Measurements from ENCODE around the gene VPS54.
"Not testable (repeated sequence)": the region's sequence is repeated elsewhere in the genome, so short reads cannot be mapped to it uniquely, and the experiment has no call there.

VPS54 gene

GRCh38 chr2:63851691-63852311, 167.4 kb downstream of the VPS54 start:
- Histone ChIP-seq H3K4me3 (ENCODE audit: insufficient read length, low read depth) (no peak overlapping the region), H3K9ac (ENCODE audit: insufficient read length, low read depth) (no peak overlapping the region), H3K36me3 (ENCODE audit: insufficient read depth, insufficient read length, low read length) (peaks cover 8% of the 10 kb centered on the region), H3K9me3 (ENCODE audit: insufficient read depth, low read length) (peaks cover 12% of the 10 kb centered on the region), H3K27me3 (ENCODE audit: insufficient read depth, insufficient read length) (no peaks in the 10 kb centered on the region), H3K4me1 (ENCODE audit: insufficient read depth, insufficient read length) (no peaks in the 10 kb centered on the region)
- DNase-seq (ENCODE audit: low read depth, low spot score) = no peak
- TF ChIP-seq ZNF274 (IDR thresholded peaks at IDR 0.05; ENCODE audit: low read depth, low read length) = no peak
- no peak for TF ChIP-seq SUZ12 (IDR thresholded peaks at IDR 0.05; ENCODE audit: extremely low read depth, insufficient read depth, insufficient read length)
- no peak for TF ChIP-seq YY1 (IDR thresholded peaks at IDR 0.05; ENCODE audit: insufficient read depth, insufficient read length)

- Histone ChIP-seq H3K27me3 (ENCODE audit: insufficient read depth, insufficient read length) (no peaks in the 10 kb centered on the region), H3K4me3 (ENCODE audit: insufficient read length, low read depth) (no peak overlapping the region), H3K4me1 (ENCODE audit: insufficient read depth, insufficient read length) (no peaks in the 10 kb centered on the region), H3K9ac (ENCODE audit: insufficient read length, low read depth) (no peak overlapping the region), H3K9me3 (ENCODE audit: insufficient read depth, low read length) (peaks cover 22% of the 10 kb centered on the region), H3K36me3 (ENCODE audit: insufficient read depth, insufficient read length, low read length) (peaks cover 2% of the 10 kb centered on the region)
- TF ChIP-seq ZNF274 (IDR thresholded peaks at IDR 0.05; ENCODE audit: low read depth, low read length) (no peak), SUZ12 (IDR thresholded peaks at IDR 0.05; ENCODE audit: extremely low read depth, insufficient read depth, insufficient read length) (no peak), YY1 (IDR thresholded peaks at IDR 0.05; ENCODE audit: insufficient read depth, insufficient read length) (no peak)
- DNase-seq (ENCODE audit: low read depth, low spot score) = no peak
Observed at GRCh38 chr2:63850649-63851048, 168.6 kb downstream of the VPS54 start.

GRCh38 chr2:63850204-63850571, 169.0 kb downstream of the VPS54 start:
- TF ChIP-seq YY1 (IDR thresholded peaks at IDR 0.05; ENCODE audit: insufficient read depth, insufficient read length) (no peak), SUZ12 (IDR thresholded peaks at IDR 0.05; ENCODE audit: extremely low read depth, insufficient read depth, insufficient read length) (no peak), ZNF274 (IDR thresholded peaks at IDR 0.05; ENCODE audit: low read depth, low read length) (no peak)

GRCh38 chr2:63849381-63850203, 169.6 kb downstream of the VPS54 start:
- no peaks in the 10 kb centered on the region for H3K4me1 ChIP-seq (ENCODE audit: insufficient read depth, insufficient read length)
- TF ChIP-seq YY1 (IDR thresholded peaks at IDR 0.05; ENCODE audit: insufficient read depth, insufficient read length) (no peak), SUZ12 (IDR thresholded peaks at IDR 0.05; ENCODE audit: extremely low read depth, insufficient read depth, insufficient read length) (no peak), ZNF274 (IDR thresholded peaks at IDR 0.05; ENCODE audit: low read depth, low read length) (no peak)
- peak; percentile 70 for DNase-seq (ENCODE audit: low read depth, low spot score)
- no peak overlapping the region for H3K9ac ChIP-seq (ENCODE audit: insufficient read length, low read depth)
- peaks cover 22% of the 10 kb centered on the region for H3K9me3 ChIP-seq (ENCODE audit: insufficient read depth, low read length)
- peaks cover 4% of the 10 kb centered on the region for H3K36me3 ChIP-seq (ENCODE audit: insufficient read depth, insufficient read length, low read length)
- no peaks in the 10 kb centered on the region for H3K27me3 ChIP-seq (ENCODE audit: insufficient read depth, insufficient read length)
- no peak overlapping the region for H3K4me3 ChIP-seq (ENCODE audit: insufficient read length, low read depth)

More at GRCh38 chr2:63850204-63850571, 169.0 kb downstream of the VPS54 start:
- Histone ChIP-seq H3K27me3 (ENCODE audit: insufficient read depth, insufficient read length) (no peaks in the 10 kb centered on the region), H3K4me3 (ENCODE audit: insufficient read length, low read depth) (no peak overlapping the region), H3K4me1 (ENCODE audit: insufficient read depth, insufficient read length) (no peaks in the 10 kb centered on the region), H3K36me3 (ENCODE audit: insufficient read depth, insufficient read length, low read length) (no peaks in the 10 kb centered on the region), H3K9ac (ENCODE audit: insufficient read length, low read depth) (no peak overlapping the region), H3K9me3 (ENCODE audit: insufficient read depth, low read length) (peaks cover 22% of the 10 kb centered on the region)
- no peak for DNase-seq (ENCODE audit: low read depth, low spot score)

- not testable (repeated sequence) for H3K27me3 ChIP-seq (ENCODE audit: insufficient read depth, insufficient read length); H3K36me3 ChIP-seq (ENCODE audit: insufficient read depth, insufficient read length, low read length); H3K4me1 ChIP-seq (ENCODE audit: insufficient read depth, insufficient read length); H3K9ac ChIP-seq (ENCODE audit: insufficient read length, low read depth); H3K4me3 ChIP-seq (ENCODE audit: insufficient read length, low read depth); DNase-seq (ENCODE audit: low read depth, low spot score)
- peaks cover 22% of the 10 kb centered on the region for H3K9me3 ChIP-seq (ENCODE audit: insufficient read depth, low read length)
Observed at GRCh38 chr2:63847571-63847970, 171.7 kb downstream of the VPS54 start.

- DNase-seq (ENCODE audit: low read depth, low spot score) = no peak
- Histone ChIP-seq H3K36me3 (ENCODE audit: insufficient read depth, insufficient read length, low read length) (peaks cover 4% of the 10 kb centered on the region), H3K4me1 (ENCODE audit: insufficient read depth, insufficient read length) (no peaks in the 10 kb centered on the region), H3K9ac (ENCODE audit: insufficient read length, low read depth) (no peak overlapping the region), H3K27me3 (ENCODE audit: insufficient read depth, insufficient read length) (no peaks in the 10 kb centered on the region), H3K4me3 (ENCODE audit: insufficient read length, low read depth) (no peak overlapping the region), H3K9me3 (ENCODE audit: insufficient read depth, low read length) (peaks cover 22% of the 10 kb centered on the region)
- TF ChIP-seq SUZ12 (IDR thresholded peaks at IDR 0.05; ENCODE audit: extremely low read depth, insufficient read depth, insufficient read length) = no peak
- no peak for TF ChIP-seq ZNF274 (IDR thresholded peaks at IDR 0.05; ENCODE audit: low read depth, low read length)
- no peak for TF ChIP-seq YY1 (IDR thresholded peaks at IDR 0.05; ENCODE audit: insufficient read depth, insufficient read length)
Observed at GRCh38 chr2:63846487-63846886, 172.7 kb downstream of the VPS54 start.

- Histone ChIP-seq H3K4me1 (ENCODE audit: insufficient read depth, insufficient read length) (no peaks in the 10 kb centered on the region), H3K9me3 (ENCODE audit: insufficient read depth, low read length) (peaks cover 22% of the 10 kb centered on the region), H3K4me3 (ENCODE audit: insufficient read length, low read depth) (no peak overlapping the region), H3K27me3 (ENCODE audit: insufficient read depth, insufficient read length) (no peaks in the 10 kb centered on the region), H3K36me3 (ENCODE audit: insufficient read depth, insufficient read length, low read length) (peaks cover 4% of the 10 kb centered on the region), H3K9ac (ENCODE audit: insufficient read length, low read depth) (no peak overlapping the region)
- DNase-seq (ENCODE audit: low read depth, low spot score) = no peak
- no peak for TF ChIP-seq ZNF274 (IDR thresholded peaks at IDR 0.05; ENCODE audit: low read depth, low read length)
- no peak for TF ChIP-seq YY1 (IDR thresholded peaks at IDR 0.05; ENCODE audit: insufficient read depth, insufficient read length)
- no peak for TF ChIP-seq SUZ12 (IDR thresholded peaks at IDR 0.05; ENCODE audit: extremely low read depth, insufficient read depth, insufficient read length)
Observed at GRCh38 chr2:63845866-63846265, 173.4 kb downstream of the VPS54 start.
